Measurements from ENCODE around the gene USP17L29.
"Not testable (repeated sequence)": the region's sequence is repeated elsewhere in the genome, so short reads cannot be mapped to it uniquely, and the experiment has no call there.

USP17L29 gene

DNA sequence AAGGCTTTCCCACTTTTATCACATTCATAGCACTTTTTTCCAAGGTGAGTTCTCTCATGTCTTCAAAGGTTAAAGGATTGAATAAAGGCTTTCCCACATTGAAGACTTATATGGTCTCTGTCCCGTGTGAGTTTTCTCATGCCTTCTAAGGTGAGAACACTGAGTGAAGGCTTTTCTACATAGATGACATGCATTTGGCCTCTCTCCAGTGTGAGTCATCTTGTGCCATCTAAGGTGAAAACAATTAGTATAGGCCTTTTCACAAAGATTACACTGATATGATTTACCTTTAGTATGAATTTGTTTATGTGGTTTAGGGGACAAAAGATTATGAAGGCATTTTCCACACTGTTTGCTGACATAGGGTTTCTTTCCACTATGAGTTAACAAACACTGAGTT lies 30.7 kb downstream of the USP17L29 start:
- Histone ChIP-seq H3K36me3 (ENCODE audit: control insufficient read depth in 1 of 2, insufficient read depth in 2 of 2, low read length in 2 of 2) (no peaks in the 10 kb centered on the region), H2BK120ac (ENCODE audit: insufficient read depth, low read length, poor library complexity) (no peak overlapping the region), H3K27me3 (ENCODE audit: insufficient read depth, low read length) (no peaks in the 10 kb centered on the region), H3K79me1 (ENCODE audit: low read length) (no peaks in the 10 kb centered on the region), H4K91ac (ENCODE audit: low read depth, low read length) (no peak overlapping the region), H3K9me3 (ENCODE audit: insufficient read depth, low read depth, low read length) (no peaks in the 10 kb centered on the region), H3K27ac (ENCODE audit: low read depth, low read length) (no peak overlapping the region), H3K4me3 (ENCODE audit: low read depth, low read length) (no peak overlapping the region), H4K12ac (ENCODE audit: low read depth, low read length) (no peak overlapping the region), H3K4ac (ENCODE audit: low read depth, low read length) (no peak overlapping the region), H3K9ac (ENCODE audit: low read length) (no peak overlapping the region), H3K4me2 (ENCODE audit: low read length) (no peak overlapping the region), H3K23ac (ENCODE audit: low read length) (no peak overlapping the region), H2AK5ac (ENCODE audit: low read length) (no peak overlapping the region), H3K4me1 (ENCODE audit: control insufficient read depth in 1 of 2, insufficient read depth in 2 of 2, low read length in 2 of 2) (no peaks in the 10 kb centered on the region), H3K79me2 (ENCODE audit: control insufficient read depth, insufficient read depth, low read length, poor library complexity) (no peaks in the 10 kb centered on the region), H2BK5ac (ENCODE audit: low read depth, low read length, poor library complexity) (no peak overlapping the region), H3K14ac (ENCODE audit: low read length) (no peak overlapping the region), H2BK12ac (ENCODE audit: low read length) (no peak overlapping the region), H2AFZ (ENCODE audit: insufficient read depth, low read length, poor library complexity) (no peak overlapping the region), H4K8ac (ENCODE audit: low read depth, low read length) (no peak overlapping the region), H3K18ac (ENCODE audit: low read length) (no peak overlapping the region)
- DNase-seq, result peak; percentile 27 to 67
- no CpG with 5 or more reads among the region's 1 CpG for WGBS (ENCODE audit: extremely low coverage, insufficient coverage, insufficient read length)

DNA sequence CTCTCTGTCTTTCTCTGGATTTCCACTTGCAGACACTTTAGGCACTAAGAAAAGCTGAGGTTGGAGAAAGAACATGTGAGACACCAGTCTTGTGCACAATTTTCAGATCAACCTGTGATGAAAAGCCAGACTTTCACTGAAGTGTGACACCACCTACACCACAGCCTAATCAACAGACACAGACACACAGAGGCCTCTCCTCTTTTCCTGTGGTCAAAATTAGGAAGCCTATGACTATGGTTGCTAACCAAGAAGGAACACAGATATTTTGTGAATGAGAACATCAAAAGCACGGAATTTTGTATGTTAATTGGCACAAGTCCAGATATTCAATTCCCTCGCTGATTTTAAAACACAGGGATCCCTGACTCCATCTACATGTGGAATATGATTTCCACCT lies 35.6 kb downstream of the USP17L29 start:
- H3K4me3 ChIP-seq (ENCODE audit: low read depth, low read length); H3K79me2 ChIP-seq (ENCODE audit: control insufficient read depth, insufficient read depth, low read length, poor library complexity); H3K14ac ChIP-seq (ENCODE audit: low read length); H3K9ac ChIP-seq (ENCODE audit: low read length); H3K18ac ChIP-seq (ENCODE audit: low read length); H3K23ac ChIP-seq (ENCODE audit: low read length); H2BK5ac ChIP-seq (ENCODE audit: low read depth, low read length, poor library complexity); DNase-seq; H3K4ac ChIP-seq (ENCODE audit: low read depth, low read length); H3K36me3 ChIP-seq (ENCODE audit: control insufficient read depth in 1 of 2, insufficient read depth in 2 of 2, low read length in 2 of 2); H3K4me2 ChIP-seq (ENCODE audit: low read length); H3K27me3 ChIP-seq (ENCODE audit: insufficient read depth, low read length); H2BK120ac ChIP-seq (ENCODE audit: insufficient read depth, low read length, poor library complexity); H4K91ac ChIP-seq (ENCODE audit: low read depth, low read length); H3K27ac ChIP-seq (ENCODE audit: low read depth, low read length); H4K12ac ChIP-seq (ENCODE audit: low read depth, low read length); H3K79me1 ChIP-seq (ENCODE audit: low read length); H2AFZ ChIP-seq (ENCODE audit: insufficient read depth, low read length, poor library complexity); H2BK12ac ChIP-seq (ENCODE audit: low read length); H4K8ac ChIP-seq (ENCODE audit: low read depth, low read length); H2AK5ac ChIP-seq (ENCODE audit: low read length); H3K4me1 ChIP-seq (ENCODE audit: control insufficient read depth in 1 of 2, insufficient read depth in 2 of 2, low read length in 2 of 2); H3K9me3 ChIP-seq (ENCODE audit: insufficient read depth, low read depth, low read length): not testable (repeated sequence)
- no CpG with 5 or more reads among the region's 2 CpGs for WGBS (ENCODE audit: extremely low coverage, insufficient coverage, insufficient read length)
